ENCODE results near the gene NXT1.

DNA sequence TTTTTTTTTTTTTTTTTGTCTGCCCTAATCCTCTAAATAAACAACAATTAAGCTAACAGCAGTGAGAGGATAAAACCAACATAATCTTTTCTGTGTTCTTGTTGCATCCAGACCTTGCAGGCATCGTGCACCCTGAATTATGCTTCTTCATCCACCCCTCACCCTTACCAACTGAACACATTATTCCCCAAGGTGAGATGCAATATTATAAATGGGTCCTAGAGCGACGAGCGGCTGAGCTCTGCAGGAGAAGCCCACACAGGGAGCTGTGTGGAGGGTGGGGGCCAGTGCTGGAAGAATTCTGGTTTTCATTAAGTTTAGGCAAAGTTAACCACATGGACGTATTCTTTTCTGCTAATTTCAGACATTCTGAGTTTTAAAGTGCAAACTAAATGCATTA is 32.2 kb upstream of the NXT1 start:
- no peak for TF ChIP-seq POLR2A (IDR thresholded peaks at IDR 0.05)
- TF ChIP-seq, protein P1, sequence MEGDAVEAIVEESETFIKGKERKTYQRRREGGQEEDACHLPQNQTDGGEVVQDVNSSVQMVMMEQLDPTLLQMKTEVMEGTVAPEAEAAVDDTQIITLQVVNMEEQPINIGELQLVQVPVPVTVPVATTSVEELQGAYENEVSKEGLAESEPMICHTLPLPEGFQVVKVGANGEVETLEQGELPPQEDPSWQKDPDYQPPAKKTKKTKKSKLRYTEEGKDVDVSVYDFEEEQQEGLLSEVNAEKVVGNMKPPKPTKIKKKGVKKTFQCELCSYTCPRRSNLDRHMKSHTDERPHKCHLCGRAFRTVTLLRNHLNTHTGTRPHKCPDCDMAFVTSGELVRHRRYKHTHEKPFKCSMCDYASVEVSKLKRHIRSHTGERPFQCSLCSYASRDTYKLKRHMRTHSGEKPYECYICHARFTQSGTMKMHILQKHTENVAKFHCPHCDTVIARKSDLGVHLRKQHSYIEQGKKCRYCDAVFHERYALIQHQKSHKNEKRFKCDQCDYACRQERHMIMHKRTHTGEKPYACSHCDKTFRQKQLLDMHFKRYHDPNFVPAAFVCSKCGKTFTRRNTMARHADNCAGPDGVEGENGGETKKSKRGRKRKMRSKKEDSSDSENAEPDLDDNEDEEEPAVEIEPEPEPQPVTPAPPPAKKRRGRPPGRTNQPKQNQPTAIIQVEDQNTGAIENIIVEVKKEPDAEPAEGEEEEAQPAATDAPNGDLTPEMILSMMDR (IDR thresholded peaks at IDR 0.05), result no peak

All from heart left ventricle (tissue), 13 donors.